ENCODE data around the gene RFK.

- TF ChIP-seq POLR2AphosphoS5 (IDR thresholded peaks at IDR 0.05), result no peak
- TF ChIP-seq POLR2A (IDR thresholded peaks at IDR 0.05), result no peak
Observed at GRCh38 chr9:76354221-76354620, 40.0 kb downstream of the RFK start.

Data from stomach (tissue), 4 donors.